Activated CD8-positive, alpha-beta memory T cell treated with anti-CD3 and anti-CD28 coated beads, Interleukin-2, amount 10 ng/mL, durations not matched to agents 7 days and 5 days (primary cell): ENCODE data around the gene SCO2. TPM values are rescaled to one million over a fixed set of nuclear protein-coding genes. Genes with fewer than 3 reads are reported as not detected.

ENCODE experiments used
- ATAC-seq: fragments of 150-1000 bp; cut with Tn5 transposase; one replicate; pipeline ENCODE4 v1.10.0; 2021; ENCODE audit warnings: moderate library complexity
- CTCF ChIA-PET: fragments of 350-600 bp; sonication (Branson Sonifier 250); formaldehyde crosslinking; loops from one replicate; lab custom pipeline; 2021; ENCODE audit warnings: antibody characterized with exemption; lab: Charles Lee
- DNase-seq: peaks from one replicate; pipeline ENCODE4 v3.0.0-alpha.2; 2020
- H3K27ac Mint-ChIP-seq: one replicate; pipeline ENCODE4 v1.8.0; 2021; ENCODE audit warnings: mild to moderate bottlenecking, mixed read lengths
- H3K27me3 Mint-ChIP-seq: one replicate; pipeline ENCODE4 v1.8.0; 2021; ENCODE audit warnings: mixed read lengths
- H3K36me3 Mint-ChIP-seq: one replicate; pipeline ENCODE4 v1.8.0; 2021; ENCODE audit warnings: mild to moderate bottlenecking, mixed read lengths
- H3K4me1 Mint-ChIP-seq: one replicate; pipeline ENCODE4 v1.8.0; 2021; ENCODE audit warnings: mixed read lengths
- H3K4me3 Mint-ChIP-seq: one replicate; pipeline ENCODE4 v1.8.0; 2021; ENCODE audit warnings: mild to moderate bottlenecking, moderate library complexity, mixed read lengths
- H3K9me3 Mint-ChIP-seq: one replicate; pipeline ENCODE4 v1.8.0; 2022; ENCODE audit warnings: low read depth, mixed read lengths
- total RNA-seq, 2 experiments: library from RNA; stranded (reverse); gene quantifications; one replicate each; pipeline ENCODE4 v1.2.3, GENCODE V29; 2021

SCO2 gene
- total RNA-seq, 2 experiments from 2014 or later, result 9.1 to 11.6 TPM

GRCh38 chr22:50563413-50564160, 38.2 kb upstream of the SCO2 start:
- Mint-ChIP-seq H3K4me1 (peaks cover 20% of the 10 kb centered on the region), H3K27ac (no peak overlapping the region), H3K27me3 (peaks cover 10% of the 10 kb centered on the region), H3K9me3 (no peaks in the 10 kb centered on the region), H3K36me3 (peaks cover 6% of the 10 kb centered on the region), H3K4me3 (peak overlapping the region; percentile 84)
- ATAC-seq (no peak), DNase-seq (no peak)
- CTCF ChIA-PET, result interaction anchor here (0.6 to 6.2 kb wide), 30 partner anchors 9 to 428 kb away, joined by 3 to 75 read pairs (median 5); partner anchors contain the start of genes CHKB, CPT1B, HDAC10 and KLHDC7B

- H3K4me3 Mint-ChIP-seq, result peak within 1 kb of the TSS; percentile 84
- peaks cover 10% of the 10 kb centered on the region for H3K27me3 Mint-ChIP-seq
- CTCF ChIA-PET, result interaction anchor here (0.6 to 6.2 kb wide), 28 partner anchors 10 to 427 kb away, joined by 3 to 75 read pairs (median 5); partner anchors contain the start of genes CHKB, CPT1B, HDAC10 and KLHDC7B
- H3K4me1 Mint-ChIP-seq, result peaks cover 20% of the 10 kb centered on the region
- DNase-seq (peak; percentile 97), ATAC-seq (peak; percentile 98)
- H3K27ac Mint-ChIP-seq, result peak within 1 kb of the TSS; percentile 79
- peaks cover 3% of the 10 kb centered on the region for H3K36me3 Mint-ChIP-seq
- H3K9me3 Mint-ChIP-seq, result no peaks in the 10 kb centered on the region
Observed at GRCh38 chr22:50562523-50563412, 37.4 kb upstream of the SCO2 start, which contains the start of gene SYCE3. SYCE3 (minus strand) TSS chr22:50562919; CDS start chr22:50556405, 6,514 bp downstream.

GRCh38 chr22:50561401-50562358, 36.3 kb upstream of the SCO2 start:
- Mint-ChIP-seq H3K27me3 (peaks cover 10% of the 10 kb centered on the region), H3K4me1 (peaks cover 20% of the 10 kb centered on the region), H3K27ac (peak overlapping the region; percentile 51), H3K36me3 (no peaks in the 10 kb centered on the region), H3K4me3 (peak overlapping the region; percentile 37), H3K9me3 (no peaks in the 10 kb centered on the region)
- no peak for ATAC-seq
- DNase-seq, result no peak
- CTCF ChIA-PET, result interaction anchor here (1.2 to 2.6 kb wide), 2 partner anchors 13 to 21 kb away, joined by 3 to 12 read pairs; no protein-coding TSS in a partner anchor

GRCh38 chr22:50560034-50560433, 34.6 kb upstream of the SCO2 start:
- ATAC-seq (no peak), DNase-seq (no peak)
- H3K4me1 Mint-ChIP-seq, result peaks cover 20% of the 10 kb centered on the region
- H3K36me3 Mint-ChIP-seq, result no peaks in the 10 kb centered on the region
- no peak overlapping the region for H3K27ac Mint-ChIP-seq
- CTCF ChIA-PET, result interaction anchor here (0.7 to 2.6 kb wide), 6 partner anchors 12 to 34 kb away, joined by 3 to 12 read pairs (median 3); partner anchors contain the start of genes KLHDC7B and SCO2
- no peaks in the 10 kb centered on the region for H3K9me3 Mint-ChIP-seq
- peaks cover 13% of the 10 kb centered on the region for H3K27me3 Mint-ChIP-seq
- no peak overlapping the region for H3K4me3 Mint-ChIP-seq

- Mint-ChIP-seq H3K27ac (no peak overlapping the region), H3K27me3 (peaks cover 6% of the 10 kb centered on the region), H3K36me3 (no peaks in the 10 kb centered on the region), H3K4me3 (no peak overlapping the region), H3K4me1 (peaks cover 8% of the 10 kb centered on the region), H3K9me3 (no peaks in the 10 kb centered on the region)
- no peak for DNase-seq
- ATAC-seq, result no peak
- CTCF ChIA-PET, result interaction anchor here (0.8 to 3.0 kb wide), 3 partner anchors 9 to 31 kb away, joined by 4 to 10 read pairs (median 7); partner anchors contain the start of gene SCO2
Observed at GRCh38 chr22:50556703-50557102, 31.3 kb upstream of the SCO2 start.

- CTCF ChIA-PET, result interaction anchor here (8.5 kb wide), 1 partner anchor 10 kb away, joined by 75 read pairs; the partner anchor contains the start of gene SYCE3
- Mint-ChIP-seq H3K27ac (no peak overlapping the region), H3K4me3 (no peak overlapping the region), H3K36me3 (no peaks in the 10 kb centered on the region), H3K27me3 (peaks cover 4% of the 10 kb centered on the region), H3K9me3 (no peaks in the 10 kb centered on the region), H3K4me1 (peaks cover 17% of the 10 kb centered on the region)
- DNase-seq (no peak), ATAC-seq (no peak)
Observed at GRCh38 chr22:50553310-50553709, 27.9 kb upstream of the SCO2 start.

- no peaks in the 10 kb centered on the region for H3K9me3 Mint-ChIP-seq
- CTCF ChIA-PET, result interaction anchor here (0.8 to 8.5 kb wide), 3 partner anchors 13 to 69 kb away, joined by 3 to 75 read pairs (median 55); partner anchors contain the start of genes SCO2 and SYCE3
- no peak for DNase-seq
- no peaks in the 10 kb centered on the region for H3K36me3 Mint-ChIP-seq
- peaks cover 4% of the 10 kb centered on the region for H3K27me3 Mint-ChIP-seq
- H3K4me3 Mint-ChIP-seq, result no peak overlapping the region
- H3K4me1 Mint-ChIP-seq, result peaks cover 23% of the 10 kb centered on the region
- no peak for ATAC-seq
- H3K27ac Mint-ChIP-seq, result no peak overlapping the region
Observed at GRCh38 chr22:50551160-50551752, 25.9 kb upstream of the SCO2 start.

GRCh38 chr22:50550395-50550794, 25.0 kb upstream of the SCO2 start:
- no peaks in the 10 kb centered on the region for H3K9me3 Mint-ChIP-seq
- H3K27ac Mint-ChIP-seq, result peak overlapping the region; percentile 45
- H3K27me3 Mint-ChIP-seq, result peaks cover 2% of the 10 kb centered on the region
- peak overlapping the region; percentile 16 for H3K4me3 Mint-ChIP-seq
- DNase-seq (no peak), ATAC-seq (no peak)
- H3K4me1 Mint-ChIP-seq, result peaks cover 31% of the 10 kb centered on the region
- CTCF ChIA-PET, result interaction anchor here (0.8 to 8.5 kb wide), 4 partner anchors 13 to 70 kb away, joined by 3 to 75 read pairs (median 29); partner anchors contain the start of genes SCO2 and SYCE3
- H3K36me3 Mint-ChIP-seq, result no peaks in the 10 kb centered on the region

- peak overlapping the region; percentile 88 for H3K27ac Mint-ChIP-seq
- H3K27me3 Mint-ChIP-seq, result no peaks in the 10 kb centered on the region
Observed at GRCh38 chr22:50548921-50549790, 23.8 kb upstream of the SCO2 start.

GRCh38 chr22:50548040-50548920, 22.9 kb upstream of the SCO2 start:
- Mint-ChIP-seq H3K9me3 (no peaks in the 10 kb centered on the region), H3K4me3 (peak overlapping the region; percentile 68), H3K4me1 (peaks cover 46% of the 10 kb centered on the region), H3K36me3 (no peaks in the 10 kb centered on the region), H3K27ac (peak overlapping the region; percentile 90), H3K27me3 (no peaks in the 10 kb centered on the region)
- DNase-seq, result peak; percentile 78
- CTCF ChIA-PET, result interaction anchor here (0.7 to 8.5 kb wide), 17 partner anchors 9 to 298 kb away, joined by 3 to 75 read pairs (median 5); partner anchors contain the start of genes CPT1B, HDAC10, NCAPH2 and SCO2
- peak; percentile 48 for ATAC-seq

More at GRCh38 chr22:50548921-50549790, 23.8 kb upstream of the SCO2 start:
- DNase-seq (no peak), ATAC-seq (peak; percentile 14)
- H3K4me1 Mint-ChIP-seq, result peaks cover 43% of the 10 kb centered on the region
- no peaks in the 10 kb centered on the region for H3K36me3 Mint-ChIP-seq
- CTCF ChIA-PET, result interaction anchor here (0.7 to 8.5 kb wide), 12 partner anchors 9 to 299 kb away, joined by 3 to 75 read pairs (median 4); partner anchors contain the start of genes CPT1B, HDAC10, SCO2 and SYCE3
- H3K9me3 Mint-ChIP-seq, result no peaks in the 10 kb centered on the region
- peak overlapping the region; percentile 78 for H3K4me3 Mint-ChIP-seq
